Memory B cell (primary cell): ENCODE data around the gene PROSER1.
A peak's percentile ranks its signal among the peaks of the same experiment; 100 is the strongest.
"Not testable (repeated sequence)": the region's sequence is repeated elsewhere in the genome, so short reads cannot be mapped to it uniquely, and the experiment has no call there.

ENCODE experiments used
- ATAC-seq: fragments of 150-1000 bp; cut with Tn5 transposase; 2 replicates; pipeline ENCODE4 v1.10.0; 2021; ENCODE audit warnings: low read depth, mild to moderate bottlenecking, moderate library complexity
- DNase-seq, 2 donors: peaks; one replicate each; pipeline ENCODE4 v3.0.0; 2022; ENCODE audit warnings: low spot score in 2 of 2
- H3K27ac Mint-ChIP-seq: one replicate; pipeline ENCODE4 v1.8.0; 2022; ENCODE audit warnings: mild to moderate bottlenecking, moderate library complexity, mixed read lengths
- H3K27me3 Mint-ChIP-seq: one replicate; pipeline ENCODE4 v1.8.0; 2022; ENCODE audit warnings: mixed read lengths
- H3K36me3 Mint-ChIP-seq: one replicate; pipeline ENCODE4 v1.8.0; 2022; ENCODE audit warnings: mild to moderate bottlenecking, mixed read lengths
- H3K4me1 Mint-ChIP-seq: one replicate; pipeline ENCODE4 v1.8.0; 2022; ENCODE audit warnings: mixed read lengths
- H3K4me3 Mint-ChIP-seq: one replicate; pipeline ENCODE4 v1.8.0; 2022; ENCODE audit warnings: mild to moderate bottlenecking, moderate library complexity, mixed read lengths
- H3K9me3 Mint-ChIP-seq: one replicate; pipeline ENCODE4 v1.8.0; 2022; ENCODE audit warnings: mixed read lengths

Gene PROSER1

DNA sequence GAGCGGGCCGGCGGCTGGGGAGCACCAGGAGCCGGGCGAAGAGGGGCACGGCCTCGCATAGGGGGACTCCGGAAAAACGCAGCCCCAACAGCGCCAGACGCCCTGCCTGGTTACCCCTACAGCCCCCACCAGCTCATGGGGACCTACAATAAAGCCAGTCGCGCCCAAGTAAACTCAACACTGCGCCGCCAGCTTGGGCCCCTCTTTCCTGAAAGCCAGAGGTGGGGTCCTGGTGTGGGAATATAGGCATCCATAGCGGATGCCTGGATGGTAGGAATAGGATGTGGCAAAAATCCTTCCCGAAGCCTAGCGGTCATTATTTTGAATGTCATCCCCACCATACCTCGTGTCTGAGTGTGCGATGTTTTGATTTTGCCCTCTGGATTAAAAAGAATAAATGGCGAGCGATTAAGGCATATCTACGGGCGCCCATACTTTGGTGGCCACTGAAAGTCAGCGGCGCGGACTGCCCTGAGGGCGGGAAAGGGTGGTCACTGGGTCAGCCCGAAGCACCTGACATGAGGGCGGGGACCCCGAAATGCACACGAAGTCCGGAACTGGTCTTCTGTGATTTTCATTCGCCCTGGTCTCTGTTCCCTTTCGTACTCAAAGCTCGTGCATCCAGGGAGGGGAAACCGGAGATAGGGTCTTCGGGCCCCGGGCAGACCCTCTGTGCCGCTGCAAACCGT lies at the start of gene PROSER1, which contains the start of gene NHLRC3:
TSS of gene PROSER1 (minus strand) at position 210 of the 689 bp plus-strand sequence. CDS start 847 bp downstream, outside the sequence.
TSS of gene NHLRC3 (plus strand) at position 577 of the 689 bp plus-strand sequence. CDS start 184 bp downstream, outside the sequence.
- Mint-ChIP-seq H3K27me3 (no peaks in the 10 kb centered on the region), H3K27ac (peak within 1 kb of the TSS; percentile 98), H3K36me3 (peaks cover 6% of the 10 kb centered on the region), H3K4me1 (peaks cover 30% of the 10 kb centered on the region), H3K4me3 (peak within 1 kb of the TSS; percentile 90), H3K9me3 (no peaks in the 10 kb centered on the region)
- peak; percentile 74 for ATAC-seq
- peak; percentile 74 to 77 for DNase-seq

DNA sequence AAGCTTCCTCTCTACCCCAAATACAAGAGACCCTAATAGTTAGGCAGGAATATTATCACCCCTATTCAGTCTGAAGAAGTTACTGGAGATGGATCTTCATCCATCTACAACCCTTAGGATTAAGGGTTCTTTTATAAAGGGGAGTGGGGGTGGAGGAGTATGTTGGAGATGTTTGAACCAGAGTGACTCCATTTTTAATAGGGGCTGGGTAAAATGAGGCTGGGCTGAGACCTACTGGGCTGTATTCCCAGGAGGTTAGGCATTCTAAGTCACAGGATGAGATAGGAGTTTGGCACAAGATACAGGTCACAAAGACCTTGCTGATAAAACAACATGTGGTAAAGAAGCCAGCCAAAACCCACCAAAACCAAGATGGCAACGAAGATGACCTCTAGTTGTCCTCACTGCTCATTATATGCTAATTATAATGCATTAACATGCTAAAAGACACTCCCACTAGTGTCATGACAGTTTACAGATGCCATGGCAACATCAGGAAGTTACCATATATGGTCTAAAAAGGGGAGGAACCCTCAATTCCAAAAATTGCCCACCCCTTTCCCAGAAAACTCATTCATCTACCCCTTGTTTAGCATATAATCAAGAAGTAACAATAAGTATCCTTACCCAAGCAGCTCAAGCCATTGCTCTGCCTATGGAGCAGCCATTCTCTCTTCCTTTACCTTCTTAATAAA lies 48.5 kb upstream of the PROSER1 start:
- not testable (repeated sequence) for ATAC-seq, H3K4me3 Mint-ChIP-seq, H3K27me3 Mint-ChIP-seq, H3K4me1 Mint-ChIP-seq, H3K27ac Mint-ChIP-seq, H3K36me3 Mint-ChIP-seq, H3K9me3 Mint-ChIP-seq, DNase-seq

DNA sequence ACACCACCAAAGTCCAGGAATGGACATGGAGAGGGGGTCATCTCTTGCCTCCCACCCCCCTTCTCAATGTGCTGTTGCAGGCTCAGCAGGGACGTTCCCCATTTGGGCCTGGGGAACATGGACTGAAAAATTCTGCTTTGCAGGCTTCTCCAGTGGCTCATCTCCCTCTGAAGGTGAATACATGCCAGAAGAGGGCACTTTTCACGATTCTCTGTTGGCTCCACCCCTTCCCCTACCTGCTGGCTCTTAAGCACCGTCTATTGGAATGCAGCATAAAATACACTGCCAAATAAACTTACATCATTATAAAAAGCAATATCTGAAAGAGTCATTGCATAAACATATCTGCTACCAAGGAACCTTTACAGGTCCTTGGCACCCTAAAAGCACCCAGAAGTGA lies 36.1 kb upstream of the PROSER1 start:
- Mint-ChIP-seq H3K4me3 (no peak overlapping the region), H3K36me3 (no peaks in the 10 kb centered on the region), H3K27me3 (peaks cover 14% of the 10 kb centered on the region), H3K4me1 (no peaks in the 10 kb centered on the region), H3K9me3 (peaks cover 3% of the 10 kb centered on the region), H3K27ac (no peak overlapping the region)
- ATAC-seq = no peak
- no peak for DNase-seq

DNA sequence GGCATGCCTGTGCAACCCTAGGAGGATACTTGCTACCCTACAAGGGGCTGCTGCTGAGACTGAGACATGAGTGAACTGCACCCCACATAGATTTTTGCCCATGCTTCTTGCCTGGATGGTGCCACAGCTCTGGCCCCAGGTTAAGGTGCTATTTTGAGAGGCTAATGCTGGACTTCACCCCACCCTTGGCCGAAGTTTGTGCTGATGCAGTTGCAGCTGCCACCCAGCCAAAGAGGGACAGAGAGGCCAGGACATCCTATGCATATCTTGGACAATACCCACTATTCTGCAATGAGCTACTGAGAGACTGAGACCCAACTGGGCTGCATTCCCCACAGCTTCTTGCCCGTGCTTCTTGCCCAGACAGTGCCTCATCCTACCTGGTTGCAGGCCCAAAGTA lies 35.0 kb upstream of the PROSER1 start:
- no peak overlapping the region for H3K27ac Mint-ChIP-seq
- H3K36me3 Mint-ChIP-seq = no peaks in the 10 kb centered on the region
- no peak for ATAC-seq
- no peaks in the 10 kb centered on the region for H3K4me1 Mint-ChIP-seq
- H3K9me3 Mint-ChIP-seq = peaks cover 3% of the 10 kb centered on the region
- DNase-seq = no peak
- peaks cover 14% of the 10 kb centered on the region for H3K27me3 Mint-ChIP-seq
- no peak overlapping the region for H3K4me3 Mint-ChIP-seq

DNA sequence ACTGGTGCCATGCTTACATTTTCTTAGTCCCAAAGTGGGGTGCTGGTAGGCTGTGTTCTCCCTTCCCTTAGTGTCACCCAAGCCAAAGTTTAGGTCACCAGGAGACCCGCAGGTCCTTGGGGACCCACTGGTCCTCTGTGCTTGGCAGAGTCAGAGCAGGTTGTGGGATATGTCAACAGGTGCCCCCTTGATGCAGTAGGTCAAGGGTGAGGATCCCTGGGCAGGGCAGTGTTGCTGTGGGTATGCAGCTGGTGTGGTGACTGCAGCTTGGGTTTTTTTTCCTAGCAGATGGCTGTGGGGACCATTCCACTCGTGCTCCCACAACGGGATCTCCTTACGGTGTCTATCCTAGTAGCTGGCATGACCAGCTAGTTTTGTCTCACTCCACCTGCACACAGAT lies 24.1 kb upstream of the PROSER1 start:
- Mint-ChIP-seq H3K9me3 (peaks cover 1% of the 10 kb centered on the region), H3K27ac (no peak overlapping the region)
- no peak for ATAC-seq

DNA sequence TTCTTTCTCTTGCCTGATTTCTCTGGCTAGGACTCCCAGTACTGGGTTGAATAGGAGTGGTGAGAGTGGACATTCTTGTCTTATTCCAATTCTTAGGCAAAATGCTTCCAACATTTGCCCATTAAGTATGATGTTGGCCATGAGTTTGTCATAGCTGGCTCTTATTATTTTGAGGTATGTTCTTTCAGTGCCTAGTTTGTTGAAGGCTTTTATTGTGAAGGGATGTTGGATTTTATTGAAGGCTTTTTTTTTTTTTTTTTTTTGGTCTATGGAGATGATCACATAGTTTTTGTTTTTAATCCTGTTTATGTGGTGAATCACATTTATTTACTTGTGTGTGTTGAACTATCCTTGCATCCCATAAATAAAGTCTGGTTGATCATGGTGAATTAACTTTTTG lies 20.2 kb upstream of the PROSER1 start:
- H3K36me3 Mint-ChIP-seq = peaks cover 27% of the 10 kb centered on the region
- no peak for DNase-seq

More for the DNA sequence above, 24.1 kb upstream of the PROSER1 start:
- DNase-seq = no peak
- Mint-ChIP-seq H3K36me3 (peaks cover 25% of the 10 kb centered on the region), H3K27me3 (no peaks in the 10 kb centered on the region), H3K4me1 (peaks cover 17% of the 10 kb centered on the region), H3K4me3 (no peak overlapping the region)

DNA sequence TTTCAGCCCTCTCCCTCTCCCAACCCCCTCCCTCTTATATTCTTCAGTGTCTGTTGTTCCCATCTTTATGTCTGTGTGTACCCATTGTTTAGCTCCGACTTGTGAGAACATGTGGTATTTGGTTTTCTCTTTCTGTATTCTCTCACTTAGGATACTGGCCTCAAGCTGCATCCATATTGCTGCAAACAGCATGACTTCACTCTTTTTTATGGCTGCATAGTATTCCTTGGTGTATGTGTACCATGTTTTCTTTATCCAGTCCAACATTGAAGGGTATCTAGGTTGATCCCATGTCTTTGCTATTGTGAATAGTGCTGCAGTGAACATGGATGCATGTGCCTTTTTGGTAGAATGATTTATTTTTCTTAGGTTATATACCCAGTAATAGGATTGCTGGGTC lies 18.1 kb upstream of the PROSER1 start:
- Mint-ChIP-seq H3K4me1 (peaks cover 24% of the 10 kb centered on the region), H3K36me3 (peaks cover 25% of the 10 kb centered on the region), H3K4me3 (no peak overlapping the region)

More for the DNA sequence above, 20.2 kb upstream of the PROSER1 start:
- no peak overlapping the region for H3K4me3 Mint-ChIP-seq
- H3K27me3 Mint-ChIP-seq = no peaks in the 10 kb centered on the region
- ATAC-seq = no peak
- no peak overlapping the region for H3K27ac Mint-ChIP-seq
- peaks cover 24% of the 10 kb centered on the region for H3K4me1 Mint-ChIP-seq
- peaks cover 2% of the 10 kb centered on the region for H3K9me3 Mint-ChIP-seq

DNA sequence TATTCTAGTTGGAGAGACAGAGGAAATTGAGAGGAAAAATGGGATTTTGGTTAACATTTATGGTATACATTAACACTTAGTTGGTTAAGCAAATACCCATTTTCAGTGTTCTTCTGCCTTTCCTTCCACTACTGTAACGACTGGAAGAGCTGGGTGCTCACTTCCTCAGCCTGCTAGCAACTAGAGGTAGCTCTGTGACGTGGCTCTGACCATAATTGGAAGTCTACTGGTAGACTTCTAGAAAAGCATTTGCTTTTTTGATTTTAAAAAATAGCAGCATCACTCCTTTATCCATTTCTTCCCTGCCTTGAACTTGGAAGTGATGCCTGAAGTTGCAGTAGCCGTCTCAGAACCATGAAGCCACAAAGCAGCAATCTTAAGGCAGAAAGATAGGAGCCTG lies 16.2 kb upstream of the PROSER1 start:
- no peak overlapping the region for H3K4me3 Mint-ChIP-seq
- peaks cover 19% of the 10 kb centered on the region for H3K4me1 Mint-ChIP-seq
- DNase-seq (no peak), ATAC-seq (no peak)
- H3K9me3 Mint-ChIP-seq = peaks cover 2% of the 10 kb centered on the region
- H3K27ac Mint-ChIP-seq = no peak overlapping the region
- H3K36me3 Mint-ChIP-seq = peaks cover 12% of the 10 kb centered on the region
- no peaks in the 10 kb centered on the region for H3K27me3 Mint-ChIP-seq

More for the DNA sequence above, 18.1 kb upstream of the PROSER1 start:
- H3K9me3 Mint-ChIP-seq = peaks cover 2% of the 10 kb centered on the region
- no peak for ATAC-seq
- H3K27ac Mint-ChIP-seq = no peak overlapping the region
- no peaks in the 10 kb centered on the region for H3K27me3 Mint-ChIP-seq
- no peak for DNase-seq

DNA sequence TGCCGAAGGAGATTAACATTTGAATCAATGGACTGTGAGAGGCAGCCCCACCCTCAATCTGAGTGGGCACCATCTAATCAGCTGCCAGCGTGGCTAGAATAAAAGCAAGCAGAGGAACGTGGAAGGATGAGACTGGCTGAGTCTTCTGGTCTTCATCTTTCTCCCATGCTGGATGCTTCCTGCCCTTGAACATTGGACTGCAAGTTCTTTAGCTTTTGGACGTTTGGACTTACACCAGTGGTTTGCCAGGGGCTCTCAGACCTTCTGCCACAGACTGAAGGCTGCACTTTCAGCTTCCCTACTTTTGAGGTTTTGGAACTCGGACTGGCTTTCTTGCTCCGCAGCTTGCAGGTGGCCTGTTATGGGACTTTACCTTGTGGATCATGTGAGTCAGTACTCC lies 15.1 kb upstream of the PROSER1 start:
- peaks cover 2% of the 10 kb centered on the region for H3K9me3 Mint-ChIP-seq
- H3K36me3 Mint-ChIP-seq = peaks cover 13% of the 10 kb centered on the region
- H3K27me3 Mint-ChIP-seq = no peaks in the 10 kb centered on the region
- ATAC-seq (no peak), DNase-seq (no peak)
- H3K27ac Mint-ChIP-seq = no peak overlapping the region
- H3K4me3 Mint-ChIP-seq = no peak overlapping the region
- peaks cover 12% of the 10 kb centered on the region for H3K4me1 Mint-ChIP-seq

DNA sequence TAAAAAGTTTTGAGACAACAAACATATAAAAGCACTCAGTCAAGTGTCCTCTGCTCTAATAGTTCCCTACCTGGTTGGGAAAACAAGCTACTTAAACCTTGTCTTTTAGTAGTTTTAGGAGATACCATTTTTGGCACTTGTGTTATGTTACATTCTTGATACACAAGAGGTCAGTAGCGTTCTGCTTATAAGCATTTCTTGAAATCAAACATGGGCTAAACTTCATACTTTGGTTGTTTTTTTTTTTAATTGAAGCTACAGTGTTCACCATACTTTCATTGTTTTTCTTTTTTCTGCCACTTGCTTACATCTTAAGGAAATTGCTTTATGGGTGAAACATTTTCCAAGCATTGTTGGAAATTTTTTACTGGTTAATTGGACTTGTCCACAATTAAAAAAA lies 13.3 kb upstream of the PROSER1 start:
- Mint-ChIP-seq H3K9me3 (peaks cover 2% of the 10 kb centered on the region), H3K36me3 (peaks cover 8% of the 10 kb centered on the region), H3K27me3 (no peaks in the 10 kb centered on the region), H3K4me1 (peaks cover 7% of the 10 kb centered on the region), H3K27ac (no peak overlapping the region), H3K4me3 (no peak overlapping the region)
- DNase-seq = no peak
- ATAC-seq = no peak

DNA sequence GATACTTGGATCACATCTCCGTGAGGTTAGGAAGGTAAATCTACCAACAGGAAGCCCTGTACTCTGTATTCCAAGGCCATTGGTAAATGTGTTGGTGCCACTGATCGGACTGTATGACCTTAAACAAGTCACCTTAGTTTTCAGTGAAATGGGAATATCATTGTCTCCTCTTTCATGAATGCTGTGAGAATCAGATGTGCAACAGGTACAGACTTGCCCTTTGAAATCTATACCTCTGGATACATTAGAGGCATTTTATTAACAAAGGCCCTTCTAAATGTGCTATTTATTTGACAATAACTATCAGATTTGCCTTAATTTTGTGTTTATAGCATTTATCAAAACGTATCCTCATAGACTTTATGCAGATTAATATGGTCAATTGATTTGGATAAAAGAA lies 11.4 kb upstream of the PROSER1 start:
- Mint-ChIP-seq H3K4me3 (no peak overlapping the region), H3K36me3 (peaks cover 7% of the 10 kb centered on the region), H3K27ac (no peak overlapping the region), H3K27me3 (no peaks in the 10 kb centered on the region), H3K4me1 (peaks cover 5% of the 10 kb centered on the region), H3K9me3 (no peaks in the 10 kb centered on the region)
- DNase-seq (no peak), ATAC-seq (no peak)

DNA sequence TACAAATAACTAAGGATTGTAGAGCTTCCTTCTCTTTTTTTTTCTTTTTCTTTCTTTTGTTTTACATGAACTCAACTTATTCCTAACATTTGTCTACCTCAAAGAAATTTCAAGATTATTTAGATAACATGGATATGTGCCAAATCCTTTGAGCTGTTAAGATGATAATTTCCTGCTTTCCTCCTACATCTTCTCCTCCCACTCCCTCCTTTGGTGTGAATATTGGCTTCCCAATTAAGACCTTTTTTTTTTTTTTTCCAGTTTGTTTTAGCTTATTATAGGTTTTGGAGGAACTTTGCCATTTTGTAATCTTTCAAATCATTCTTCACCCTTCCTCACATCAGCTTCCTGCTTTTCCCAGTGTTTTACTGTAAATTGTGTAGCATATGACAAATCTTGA lies 10.9 kb upstream of the PROSER1 start:
- H3K36me3 Mint-ChIP-seq = peaks cover 10% of the 10 kb centered on the region
- ATAC-seq = no peak
- no peak overlapping the region for H3K27ac Mint-ChIP-seq

DNA sequence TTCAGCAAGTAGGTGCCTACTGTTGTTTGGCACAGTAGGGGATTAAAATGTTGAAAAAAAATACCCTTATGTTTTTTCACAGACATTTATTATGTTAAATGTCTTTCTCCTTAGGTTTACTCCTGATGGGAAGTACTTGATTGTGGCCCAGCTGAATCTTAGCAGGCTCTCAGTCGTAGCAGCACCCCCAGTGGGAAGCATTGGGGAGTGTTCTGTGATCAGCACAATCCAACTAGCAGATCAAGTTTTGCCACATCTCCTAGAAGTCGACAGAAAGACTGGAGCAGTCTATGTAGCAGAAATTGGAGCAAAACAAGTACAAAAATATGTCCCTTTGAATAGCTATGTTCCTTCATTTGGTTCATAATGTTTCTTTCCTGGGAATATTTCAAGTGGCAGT lies 9.7 kb upstream of the PROSER1 start:
- H3K36me3 Mint-ChIP-seq = peaks cover 16% of the 10 kb centered on the region
- H3K9me3 Mint-ChIP-seq = no peaks in the 10 kb centered on the region
- peaks cover 2% of the 10 kb centered on the region for H3K4me1 Mint-ChIP-seq
- ATAC-seq (no peak), DNase-seq (no peak)
- no peaks in the 10 kb centered on the region for H3K27me3 Mint-ChIP-seq
- no peak overlapping the region for H3K4me3 Mint-ChIP-seq
- peak overlapping the region; percentile 67 for H3K27ac Mint-ChIP-seq

More for the DNA sequence above, 10.9 kb upstream of the PROSER1 start:
- Mint-ChIP-seq H3K27me3 (no peaks in the 10 kb centered on the region), H3K9me3 (no peaks in the 10 kb centered on the region), H3K4me3 (no peak overlapping the region), H3K4me1 (peaks cover 2% of the 10 kb centered on the region)
- no peak for DNase-seq

DNA sequence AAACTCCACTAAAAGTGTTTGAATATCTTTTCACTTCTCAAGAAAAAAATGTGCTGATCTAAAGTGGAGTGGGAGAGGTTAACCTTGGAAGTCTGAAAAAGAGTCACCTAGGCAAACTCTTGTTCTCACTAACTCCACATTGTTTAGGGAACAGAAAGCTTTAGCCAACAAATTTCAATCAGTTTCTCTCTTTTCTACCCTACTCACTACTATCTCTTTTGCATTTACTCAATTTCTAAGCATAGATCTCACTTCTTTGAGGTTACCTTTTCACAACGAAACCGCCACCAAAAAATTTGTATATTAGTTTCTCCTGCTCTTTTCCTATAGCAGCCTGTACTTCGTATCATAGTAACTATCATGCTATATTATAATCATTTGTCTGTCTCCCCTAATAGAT lies 6.6 kb upstream of the PROSER1 start:
- H3K27me3 Mint-ChIP-seq = no peaks in the 10 kb centered on the region
- H3K4me1 Mint-ChIP-seq = peaks cover 8% of the 10 kb centered on the region
- no peak for DNase-seq
- no peak for ATAC-seq
- H3K9me3 Mint-ChIP-seq = no peaks in the 10 kb centered on the region
- peak overlapping the region; percentile 18 for H3K27ac Mint-ChIP-seq
- H3K36me3 Mint-ChIP-seq = peaks cover 19% of the 10 kb centered on the region
- no peak overlapping the region for H3K4me3 Mint-ChIP-seq
